ENCODE results near the gene NCAPG2. TPM values are rescaled to one million over a fixed set of nuclear protein-coding genes. Genes with fewer than 3 reads are reported as not detected.

The NCAPG2 gene
- total RNA-seq, 1 experiment from 2014 or later, result 99.4 TPM

DNA sequence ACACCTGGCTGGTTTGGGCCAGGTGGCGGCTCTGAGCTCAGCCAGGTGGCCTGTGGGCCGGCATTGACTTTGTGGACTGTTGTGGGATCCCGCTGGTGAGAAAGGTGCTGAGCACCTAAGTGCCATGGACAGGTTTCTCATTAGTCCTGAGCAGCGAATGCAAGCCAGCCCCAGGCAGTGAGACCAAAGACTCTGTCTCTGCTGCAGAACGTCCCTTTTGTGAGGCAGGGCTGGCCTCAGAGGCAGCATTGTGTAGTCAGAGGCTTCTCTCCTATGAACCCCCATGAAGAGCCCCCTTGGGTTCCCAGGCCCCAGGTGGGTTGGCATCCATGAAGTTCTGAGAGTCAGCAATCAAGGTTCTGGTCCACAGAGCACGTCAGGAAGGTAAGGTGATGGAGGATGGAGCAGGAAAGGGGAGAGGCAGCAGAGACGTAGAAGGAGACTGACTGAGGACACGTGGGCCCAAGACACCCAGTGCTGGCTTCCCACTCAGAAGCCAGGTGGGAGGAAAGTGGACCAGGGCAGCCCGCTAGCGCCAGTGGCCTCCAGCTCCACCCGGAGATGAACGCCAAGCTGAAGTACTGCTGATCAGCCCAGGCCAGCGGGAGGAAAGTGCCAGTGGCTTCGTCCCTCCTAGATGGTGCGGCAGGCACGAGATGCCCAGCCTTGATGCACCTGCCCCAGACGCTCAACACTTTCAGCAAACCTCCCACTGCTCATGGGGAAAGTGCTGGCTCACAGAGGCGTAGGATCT lies 97.8 kb downstream of the NCAPG2 start:
- Histone ChIP-seq H3K4me2 (ENCODE audit: insufficient read depth, insufficient read length, low read length) (no peak overlapping the region), H3K27me3 (ENCODE audit: insufficient read depth, low read length) (no peaks in the 10 kb centered on the region), H3K56ac (ENCODE audit: insufficient read length, low read depth, low read length) (no peak overlapping the region), H3K18ac (ENCODE audit: insufficient read length, low read depth, low read length) (no peak overlapping the region), H3K23me2 (ENCODE audit: insufficient read length, low read depth, low read length, poor library complexity, severe bottlenecking) (no peaks in the 10 kb centered on the region), H2BK5ac (ENCODE audit: insufficient read length, low read length) (no peak overlapping the region), H4K5ac (ENCODE audit: insufficient read length, low read depth, low read length) (no peak overlapping the region), H4K8ac (replicated peaks; ENCODE audit: insufficient read length, low read depth, low read length) (no peak overlapping the region), H4K20me1 (ENCODE audit: control insufficient read depth, insufficient read depth, insufficient read length) (no peaks in the 10 kb centered on the region), H2BK20ac (ENCODE audit: low read depth, low read length, poor library complexity, severe bottlenecking) (no peak overlapping the region), H3K4me1 (ENCODE audit: insufficient read depth, low read length) (no peaks in the 10 kb centered on the region), H3T11ph (ENCODE audit: low read length) (no peak overlapping the region), H3K79me2 (ENCODE audit: insufficient read depth, low read length) (no peaks in the 10 kb centered on the region), H4K91ac (ENCODE audit: insufficient read length, low read depth, low read length) (no peak overlapping the region), H3K9ac (ENCODE audit: extremely low read depth, insufficient read length, low read length) (no peak overlapping the region), H2AK5ac (ENCODE audit: insufficient read length, low read length) (no peak overlapping the region), H2BK120ac (ENCODE audit: low read depth, low read length, poor library complexity, severe bottlenecking) (no peak overlapping the region), H3K79me1 (ENCODE audit: insufficient read depth, low read depth, low read length, poor library complexity, severe bottlenecking) (no peaks in the 10 kb centered on the region), H2BK12ac (ENCODE audit: insufficient read length, low read depth, low read length) (no peak overlapping the region), H2AFZ (ENCODE audit: low read length) (no peak overlapping the region), H3K9me3 (ENCODE audit: control insufficient read depth, low read depth, low read length) (no peaks in the 10 kb centered on the region), H3K4ac (ENCODE audit: low read depth, low read length) (no peak overlapping the region), H2BK15ac (ENCODE audit: low read depth, low read length) (no peak overlapping the region), H3K23ac (ENCODE audit: insufficient read length, low read depth, low read length) (no peak overlapping the region), H3K27ac (ENCODE audit: insufficient read length, low read depth, low read length) (no peak overlapping the region), H3K14ac (ENCODE audit: insufficient read depth, low read length) (no peak overlapping the region)
- H3K27ac Mint-ChIP-seq, result peak overlapping the region in 2 of 3 experiments; percentile 79 to 92; a peak in 4 of 7 replicates
- H3K4me1 Mint-ChIP-seq, result no peaks in the 10 kb centered on the region
- no peak for DNase-seq
- peaks cover 17 to 47% (median 31%) of the 10 kb centered on the region in 3 experiments for H3K36me3 Mint-ChIP-seq (ENCODE audit: insufficient read depth in 1 of 3, low read depth in 3 of 3)
- no peaks in the 10 kb centered on the region for H3K9me3 Mint-ChIP-seq
- TF ChIP-seq, protein P1, sequence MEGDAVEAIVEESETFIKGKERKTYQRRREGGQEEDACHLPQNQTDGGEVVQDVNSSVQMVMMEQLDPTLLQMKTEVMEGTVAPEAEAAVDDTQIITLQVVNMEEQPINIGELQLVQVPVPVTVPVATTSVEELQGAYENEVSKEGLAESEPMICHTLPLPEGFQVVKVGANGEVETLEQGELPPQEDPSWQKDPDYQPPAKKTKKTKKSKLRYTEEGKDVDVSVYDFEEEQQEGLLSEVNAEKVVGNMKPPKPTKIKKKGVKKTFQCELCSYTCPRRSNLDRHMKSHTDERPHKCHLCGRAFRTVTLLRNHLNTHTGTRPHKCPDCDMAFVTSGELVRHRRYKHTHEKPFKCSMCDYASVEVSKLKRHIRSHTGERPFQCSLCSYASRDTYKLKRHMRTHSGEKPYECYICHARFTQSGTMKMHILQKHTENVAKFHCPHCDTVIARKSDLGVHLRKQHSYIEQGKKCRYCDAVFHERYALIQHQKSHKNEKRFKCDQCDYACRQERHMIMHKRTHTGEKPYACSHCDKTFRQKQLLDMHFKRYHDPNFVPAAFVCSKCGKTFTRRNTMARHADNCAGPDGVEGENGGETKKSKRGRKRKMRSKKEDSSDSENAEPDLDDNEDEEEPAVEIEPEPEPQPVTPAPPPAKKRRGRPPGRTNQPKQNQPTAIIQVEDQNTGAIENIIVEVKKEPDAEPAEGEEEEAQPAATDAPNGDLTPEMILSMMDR (conservative IDR thresholded peaks at IDR 0.05), result no peak
- WGBS (ENCODE audit: extremely low coverage, insufficient read length, low lambda C conversion rate), result no CpG with 5 or more reads among the region's 18 CpGs
- H3K27me3 Mint-ChIP-seq (ENCODE audit: low read depth), result no peaks in the 10 kb centered on the region
- no peak overlapping the region for H3K4me3 Mint-ChIP-seq
